NK-92 (cell line): ENCODE data around the gene GABRB1.
"Not testable (repeated sequence)": the region's sequence is repeated elsewhere in the genome, so short reads cannot be mapped to it uniquely, and the experiment has no call there.

Experiments
- DNase-seq: peaks from one replicate; lab custom pipeline; 2025; ENCODE audit not compliant: unreplicated experiment; lab: John Stamatoyannopoulos, UW

Gene GABRB1

DNA sequence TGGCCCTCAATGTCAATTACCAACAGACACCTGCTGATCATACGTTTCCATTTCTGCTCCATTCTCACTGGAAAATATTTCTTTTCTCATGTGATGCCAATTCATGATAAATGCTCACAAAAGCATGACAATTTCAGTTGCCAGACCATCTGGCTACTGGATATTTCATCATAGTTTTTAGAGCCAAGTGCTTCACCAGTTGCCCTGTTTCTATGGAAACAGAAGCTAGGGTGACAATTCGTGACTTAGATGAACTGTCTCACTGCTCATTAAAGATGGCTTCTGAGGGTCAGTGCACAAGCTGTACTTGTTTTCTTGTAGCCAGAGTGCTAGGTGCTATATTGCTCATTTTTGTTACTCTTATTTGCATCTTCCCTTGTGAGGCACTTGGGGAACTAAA is 247.3 kb downstream of the GABRB1 start:
- DNase-seq: no peak

DNA sequence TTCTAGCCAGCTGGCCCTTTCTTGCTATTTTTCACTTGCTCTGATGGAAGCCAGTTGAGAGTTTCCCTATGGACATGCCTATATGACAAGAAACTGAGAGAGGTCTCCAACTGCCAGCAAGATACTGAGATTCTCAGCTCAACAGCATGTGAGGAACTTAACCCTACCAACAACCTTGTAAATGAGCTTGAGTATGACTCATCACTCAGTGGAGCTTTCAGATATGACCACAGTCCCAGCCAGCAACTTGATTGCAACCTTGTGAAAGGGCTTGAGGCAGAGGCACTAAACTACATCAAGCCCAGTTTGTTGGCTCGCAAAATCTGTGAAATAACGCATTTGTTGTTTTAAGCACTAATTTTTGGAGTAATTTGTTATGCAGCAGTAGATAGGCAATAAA is 256.4 kb downstream of the GABRB1 start:
- no peak for DNase-seq

DNA sequence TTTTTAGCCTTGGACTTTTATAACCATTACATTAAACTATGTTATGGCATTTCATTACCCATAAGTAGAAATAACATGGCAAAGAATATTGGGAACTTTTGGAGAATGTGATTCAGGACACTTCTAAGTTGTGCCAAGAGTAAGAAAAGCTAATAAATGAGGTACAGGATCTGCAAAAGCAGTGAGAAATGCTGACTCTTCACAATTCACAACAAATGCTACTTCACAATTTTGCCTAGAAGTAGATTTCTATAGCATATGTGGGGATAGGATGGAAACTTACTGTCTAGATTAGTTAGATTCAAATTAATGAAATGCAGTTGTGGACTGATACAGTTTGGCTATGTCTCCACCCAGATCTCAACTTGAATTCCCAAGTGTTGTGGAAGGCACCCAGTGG is 258.4 kb downstream of the GABRB1 start:
- DNase-seq: no peak

DNA sequence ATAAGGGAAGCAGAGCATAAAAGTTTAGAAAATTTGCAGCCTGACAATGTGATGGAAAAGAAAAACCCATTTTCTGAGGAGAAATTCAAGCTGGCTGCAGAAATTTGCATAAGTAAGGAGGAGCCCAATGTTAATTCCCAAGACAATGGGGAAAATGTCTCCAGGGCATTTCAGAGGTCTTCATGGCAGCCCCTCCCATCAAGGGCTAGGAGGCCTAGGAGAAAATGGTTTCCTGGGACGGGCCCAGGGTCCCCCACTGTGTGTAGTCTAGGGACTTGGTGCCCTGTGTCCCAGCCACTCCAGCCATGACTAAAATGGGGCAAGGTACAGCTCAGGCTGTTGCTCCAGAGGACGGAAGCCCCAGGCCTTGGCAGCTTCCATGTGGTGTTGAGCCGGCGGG is 259.5 kb downstream of the GABRB1 start:
- not testable (repeated sequence) for DNase-seq

DNA sequence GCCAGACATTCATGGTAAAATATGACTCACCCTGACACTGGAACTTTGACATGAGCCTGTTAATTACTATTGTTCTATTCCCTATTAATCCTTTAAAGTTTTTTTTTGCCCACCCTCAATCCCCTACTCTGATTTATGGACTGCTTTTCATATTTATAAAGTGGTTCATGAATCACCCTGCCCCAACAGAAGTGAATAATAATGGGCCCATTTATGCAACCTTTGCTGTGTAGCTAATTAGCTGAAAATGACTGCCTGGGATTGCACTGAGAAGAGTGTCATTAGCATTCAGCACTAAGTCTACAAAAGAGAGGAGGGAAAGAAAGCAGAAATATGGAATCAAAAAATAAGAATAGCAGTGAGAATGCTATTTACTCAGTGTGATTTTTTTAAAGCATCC is 277.8 kb downstream of the GABRB1 start:
- DNase-seq: no peak

DNA sequence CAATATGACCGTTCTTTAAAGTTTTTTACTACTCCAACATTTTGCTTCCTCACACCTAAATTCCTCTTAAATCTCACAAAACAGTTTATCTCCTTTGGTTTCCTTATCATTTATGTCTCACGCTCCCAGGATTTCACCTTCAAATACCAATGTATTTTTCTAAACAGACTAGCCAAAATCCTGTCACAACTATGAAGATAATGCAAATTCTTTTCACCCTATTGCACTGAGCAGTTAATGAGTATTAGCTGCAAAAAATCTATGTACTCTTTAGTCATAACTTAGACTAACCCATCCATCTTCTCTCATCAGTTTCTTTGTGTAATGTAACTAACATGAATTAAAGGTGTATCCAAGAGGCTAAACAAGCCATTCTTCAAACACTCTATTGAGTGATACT is 280.8 kb downstream of the GABRB1 start:
- no peak for DNase-seq

DNA sequence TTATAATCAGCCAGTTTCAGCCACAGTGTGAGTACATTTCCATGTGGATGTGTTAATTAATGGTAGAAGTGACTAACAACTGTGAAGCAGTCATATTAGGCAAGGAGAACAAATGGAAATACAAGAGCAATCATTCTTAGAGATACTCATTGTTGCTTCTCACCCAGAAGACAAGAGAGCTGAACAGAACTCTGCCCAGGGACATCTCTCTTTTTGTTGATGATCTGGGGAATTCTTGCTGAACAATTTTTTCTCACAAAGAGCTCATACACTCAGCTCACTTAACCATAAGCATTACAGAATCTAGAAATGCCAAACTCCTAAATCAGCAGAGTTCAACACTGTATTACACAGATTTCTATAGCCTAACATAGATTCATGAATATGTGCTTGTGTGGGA is 282.0 kb downstream of the GABRB1 start:
- no peak for DNase-seq

DNA sequence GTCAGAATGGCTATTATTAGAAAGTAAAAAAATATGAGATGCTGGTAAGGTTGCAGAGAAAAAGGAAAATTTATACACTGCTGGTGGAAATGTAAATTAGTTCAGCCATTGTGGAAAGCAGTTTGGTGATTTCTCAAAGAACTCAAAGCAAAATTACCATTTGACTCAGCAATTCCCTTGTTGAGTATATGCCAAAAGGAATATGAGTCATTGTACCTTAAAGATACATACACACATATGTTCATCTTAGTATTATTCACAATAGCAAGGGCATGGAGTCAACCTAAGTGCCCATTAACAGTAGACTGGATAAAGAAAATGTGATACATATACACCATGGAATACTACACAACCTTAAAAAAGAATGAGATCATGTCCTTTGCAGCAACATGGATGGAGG is 284.0 kb downstream of the GABRB1 start:
- no peak for DNase-seq

DNA sequence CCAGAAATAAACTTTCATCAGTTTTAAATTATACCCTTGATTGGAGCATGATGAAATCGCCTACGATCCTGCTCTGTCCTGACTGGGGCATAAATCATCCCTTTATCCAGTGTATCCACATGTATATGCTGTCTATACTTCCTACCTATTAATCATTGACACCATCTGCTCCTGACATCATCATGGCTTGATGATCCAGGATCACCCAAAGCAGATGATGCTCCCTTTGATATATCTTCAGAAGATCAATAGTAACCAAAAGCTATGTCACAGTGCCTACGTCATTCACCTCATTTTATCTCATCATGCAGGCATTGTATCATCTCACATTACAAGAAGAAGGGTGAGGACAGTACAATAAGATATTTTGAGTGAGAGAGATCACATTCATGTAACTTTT is 294.7 kb downstream of the GABRB1 start:
- no peak for DNase-seq

DNA sequence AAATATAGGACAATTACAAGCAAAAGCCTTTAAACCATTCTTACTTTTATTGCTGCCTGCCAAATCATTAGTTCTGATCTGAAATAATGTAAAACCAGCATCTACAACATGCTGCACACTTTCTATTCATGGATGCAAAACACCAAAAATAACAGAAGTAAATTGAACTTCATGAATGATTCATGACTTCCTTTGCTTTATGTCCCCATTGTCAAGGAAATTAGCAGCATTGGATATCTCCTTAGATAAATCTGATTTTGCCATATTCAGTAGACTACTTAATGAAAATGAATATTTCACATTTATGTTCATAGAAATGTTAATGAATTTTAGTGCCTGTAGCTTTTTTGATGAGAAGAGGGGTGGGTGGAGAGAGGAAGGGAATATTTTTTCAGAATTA is 299.5 kb downstream of the GABRB1 start:
- no peak for DNase-seq

DNA sequence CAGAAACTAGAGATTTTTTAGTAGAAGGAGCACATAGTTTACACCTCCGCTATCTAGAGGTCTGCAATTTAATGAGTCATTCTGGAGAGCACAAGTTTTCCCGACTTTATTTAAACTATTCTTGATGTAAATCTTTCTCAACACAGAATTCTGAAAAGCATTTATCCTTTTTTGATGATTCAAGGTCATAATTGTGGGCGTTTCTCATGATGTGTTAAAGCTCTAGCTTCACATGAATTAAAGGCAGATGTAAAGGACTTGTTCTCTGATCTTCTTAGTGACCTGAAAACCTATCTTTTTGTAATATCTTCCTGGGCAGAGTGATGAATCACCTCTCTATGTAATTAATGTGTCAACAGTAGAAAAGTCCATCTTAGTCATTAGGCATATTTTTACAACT is 303.3 kb downstream of the GABRB1 start:
- no peak for DNase-seq

DNA sequence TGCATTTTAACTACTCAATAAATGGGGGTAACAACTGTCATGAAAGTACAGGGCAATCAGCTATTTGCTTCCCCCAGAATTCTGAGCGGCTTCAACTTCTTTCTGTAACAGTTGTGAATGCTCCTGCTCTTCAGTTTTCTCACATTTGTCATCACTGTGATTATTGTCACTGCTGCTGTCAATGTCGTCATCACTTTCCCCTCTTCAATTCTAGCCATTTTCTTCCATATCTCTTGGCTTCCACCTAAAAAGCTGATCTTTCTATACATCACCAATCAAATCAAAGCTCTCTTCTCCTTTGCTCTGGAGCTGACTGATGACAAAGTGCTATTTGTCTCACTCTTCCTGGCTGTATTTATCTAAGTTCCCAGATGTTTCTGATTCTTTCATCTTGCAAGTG is 306.5 kb downstream of the GABRB1 start:
- DNase-seq: no peak

DNA sequence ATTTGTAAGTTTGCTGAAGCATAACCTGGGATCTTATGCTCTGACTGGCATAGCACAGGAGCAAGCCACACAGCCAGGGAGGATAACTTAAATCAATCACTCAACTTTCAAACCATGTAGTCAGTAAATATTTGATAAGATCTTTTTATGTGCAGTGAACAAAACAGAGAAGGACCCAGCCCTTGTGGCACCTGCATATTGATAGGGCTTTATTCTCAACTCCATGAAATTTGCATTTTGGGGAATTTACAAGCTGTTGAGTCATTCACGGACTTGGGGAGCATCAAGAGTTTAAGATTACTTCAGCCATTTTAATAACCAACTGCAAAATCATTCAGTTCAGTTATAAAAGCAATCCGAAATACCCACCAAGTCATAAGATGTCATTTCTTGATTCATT is 309.5 kb downstream of the GABRB1 start:
- DNase-seq: no peak

DNA sequence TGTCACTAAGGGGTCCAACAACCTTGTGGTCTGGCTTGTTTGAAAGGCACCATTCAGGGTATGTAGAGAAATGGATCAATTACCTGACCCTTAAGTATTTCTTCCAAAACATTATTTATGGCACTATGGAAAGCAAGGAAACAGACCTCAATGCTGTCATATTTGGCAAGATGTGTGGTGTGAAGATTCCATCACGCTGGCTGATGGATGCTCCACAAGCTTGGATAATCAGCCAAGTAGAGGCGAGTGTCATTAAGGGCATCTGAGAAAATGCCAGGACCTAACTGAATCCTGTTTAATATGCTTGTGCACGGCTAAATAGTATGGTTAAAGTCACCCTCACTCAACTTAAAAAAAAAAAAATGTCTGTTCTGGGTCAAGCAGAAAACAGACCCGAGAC is 311.4 kb downstream of the GABRB1 start:
- no peak for DNase-seq

DNA sequence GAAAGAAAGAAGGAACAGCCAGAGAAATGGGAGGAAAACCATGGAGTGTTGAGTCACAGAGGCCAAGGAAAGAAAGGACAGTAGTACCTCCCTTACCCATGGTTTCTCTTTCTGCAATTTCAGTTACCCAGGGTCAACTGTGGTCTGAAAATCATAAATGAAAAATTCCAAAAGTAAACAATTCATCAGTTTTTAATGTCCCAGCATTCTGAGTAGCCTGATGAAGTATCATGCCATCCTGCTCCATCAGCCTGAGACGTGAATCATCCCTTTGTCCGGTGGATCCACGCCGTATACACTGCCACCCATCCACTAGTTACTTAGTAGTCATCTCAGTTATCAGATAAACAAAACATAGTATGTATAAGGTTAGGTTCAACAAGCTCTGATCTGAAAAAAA is 318.0 kb downstream of the GABRB1 start:
- no peak for DNase-seq

DNA sequence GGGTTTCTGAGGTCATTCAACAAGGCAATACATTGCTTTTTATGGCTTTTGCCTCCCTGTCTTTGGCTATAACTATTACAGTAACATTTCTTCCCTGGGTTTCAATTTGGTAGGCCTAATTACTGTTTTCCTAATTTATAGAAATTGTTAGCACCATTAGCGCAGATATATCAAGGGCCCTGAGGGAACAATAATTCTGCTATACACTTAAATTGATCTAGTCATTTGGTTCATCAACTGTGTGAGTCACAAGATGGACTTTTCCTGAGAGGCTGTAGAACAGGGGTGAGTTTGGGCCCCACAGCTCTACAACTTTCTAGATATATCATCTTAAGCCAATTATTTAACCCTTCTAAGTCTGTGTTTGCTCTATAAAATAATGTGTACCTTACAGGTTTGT is 324.2 kb downstream of the GABRB1 start:
- no peak for DNase-seq

DNA sequence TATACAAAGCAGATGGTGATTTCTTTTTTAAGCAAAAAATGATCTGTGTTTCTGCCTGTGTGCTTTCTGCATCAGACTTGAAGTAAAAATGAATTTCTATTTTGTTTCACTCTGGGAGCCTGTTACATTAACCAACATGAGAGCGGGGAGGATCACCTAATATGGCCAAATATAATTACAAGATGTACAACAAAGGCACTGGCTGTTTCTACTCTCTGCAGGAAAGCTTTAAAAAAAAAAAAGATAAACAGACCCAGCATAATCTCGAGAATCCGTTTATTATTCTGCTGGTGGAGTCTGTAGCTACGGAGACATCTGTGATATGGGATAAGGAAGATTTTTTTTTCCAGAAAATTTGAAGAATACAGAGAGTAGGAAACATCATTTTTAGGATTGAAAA is 328.5 kb downstream of the GABRB1 start:
- DNase-seq: no peak

DNA sequence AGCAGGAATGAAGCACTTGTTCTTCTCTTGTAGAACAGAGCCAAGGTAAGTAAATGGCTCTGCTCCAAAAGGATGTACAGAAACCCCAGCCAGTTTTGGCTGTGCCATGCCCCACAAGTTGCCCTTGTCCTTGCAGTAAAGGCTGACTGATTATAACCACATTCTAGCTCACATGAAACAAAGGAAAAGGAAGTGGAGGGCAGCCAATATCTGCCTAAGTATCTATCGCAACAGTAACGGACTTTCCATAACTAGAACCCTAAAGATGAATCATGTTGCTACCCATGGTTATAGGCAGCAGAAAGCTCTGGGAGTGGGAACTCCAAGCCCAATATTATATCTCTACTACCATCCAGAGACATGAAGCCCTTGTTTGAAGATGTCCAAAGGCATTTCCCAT is 336.4 kb downstream of the GABRB1 start:
- DNase-seq: no peak

DNA sequence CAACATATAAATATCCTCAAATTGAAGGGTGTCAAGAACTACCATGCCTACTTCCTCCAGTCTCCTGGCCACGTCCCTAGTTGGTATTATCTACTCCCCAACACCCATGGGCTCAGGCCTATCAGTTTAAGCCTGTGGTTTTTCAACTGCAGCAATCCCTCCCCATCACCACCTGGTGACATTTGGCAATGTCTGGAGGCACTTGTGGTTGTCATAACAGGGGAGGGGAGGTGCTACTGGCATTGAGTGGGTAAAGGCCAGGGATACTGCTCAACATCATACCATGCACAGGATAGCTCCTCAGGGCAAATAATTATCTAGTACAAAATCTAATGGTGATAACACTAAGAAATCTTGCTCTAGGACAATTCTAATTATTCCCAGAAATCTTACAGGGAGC is 336.8 kb downstream of the GABRB1 start:
- no peak for DNase-seq

DNA sequence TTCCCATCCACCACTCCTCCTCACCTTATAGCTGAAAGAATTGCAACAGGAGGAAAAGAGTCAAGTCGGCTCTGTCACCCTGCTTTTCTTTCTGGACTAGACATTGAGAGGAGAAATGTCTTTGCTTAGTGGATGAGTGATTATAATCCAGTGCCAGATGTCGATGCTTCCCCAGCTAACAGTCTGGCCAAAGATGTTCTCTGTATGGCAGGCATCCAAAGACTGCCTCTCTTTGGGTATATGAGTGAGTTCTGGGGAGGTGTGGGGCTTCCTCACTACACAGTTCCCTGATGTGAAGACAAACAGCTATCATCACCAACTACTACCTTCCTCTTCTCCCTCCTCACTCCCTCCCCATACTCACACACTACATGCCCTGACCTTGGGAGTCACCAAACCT is 341.2 kb downstream of the GABRB1 start:
- DNase-seq: no peak

DNA sequence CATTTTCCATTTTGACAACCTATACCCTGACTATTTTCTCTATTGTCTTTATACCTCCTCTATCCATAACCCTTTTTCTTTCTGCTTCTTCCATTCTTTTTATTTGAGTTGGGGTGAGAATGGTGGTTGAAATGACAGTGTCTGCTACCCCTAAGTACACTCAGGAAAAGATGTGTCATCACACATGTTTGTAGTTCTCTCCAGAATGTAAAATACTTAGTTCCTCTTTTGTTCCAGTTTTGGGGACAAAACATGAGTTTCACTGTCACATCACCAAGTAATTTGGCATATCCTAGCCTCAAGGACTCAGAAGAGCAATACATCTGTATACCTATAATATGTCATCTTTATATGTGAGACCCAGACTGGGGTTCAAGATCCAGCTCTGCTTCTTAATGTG is 341.8 kb downstream of the GABRB1 start:
- no peak for DNase-seq

DNA sequence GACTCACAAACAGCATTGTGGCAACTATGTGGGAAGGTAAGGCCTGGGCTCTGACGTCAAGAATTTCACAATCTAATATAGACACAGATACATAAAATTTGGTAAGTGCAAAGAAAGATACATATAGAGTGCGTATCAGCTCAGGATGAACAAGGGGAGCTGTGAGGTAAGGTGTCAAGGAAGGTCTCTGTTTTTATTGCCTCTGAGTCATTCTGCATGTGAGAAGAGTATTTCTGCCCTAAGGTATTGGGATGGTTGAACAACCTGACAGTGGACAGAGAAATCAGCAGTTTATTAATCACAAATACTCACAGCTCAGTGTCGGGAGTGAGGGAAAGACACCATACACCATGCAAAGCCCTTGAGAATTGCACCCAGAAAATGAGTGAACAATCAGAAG is 342.3 kb downstream of the GABRB1 start:
- no peak for DNase-seq

DNA sequence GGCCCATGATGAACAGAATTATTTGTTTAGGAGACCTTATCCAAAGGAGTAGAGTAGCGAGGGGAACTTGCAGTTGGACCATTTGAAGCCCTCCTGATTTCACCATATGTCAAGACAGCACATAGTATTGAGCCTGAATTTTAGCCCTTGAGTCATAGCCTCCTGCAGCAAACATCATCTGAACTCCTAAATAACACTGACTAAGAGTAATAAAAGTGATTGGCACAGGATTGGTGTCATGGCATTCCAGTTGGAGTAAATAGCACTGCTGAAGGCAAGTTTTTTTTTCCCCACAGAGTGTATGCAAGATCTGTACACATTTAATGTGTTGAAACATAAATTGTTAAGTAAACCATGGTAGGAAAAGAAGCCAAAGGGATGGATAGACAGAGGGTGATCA is 343.1 kb downstream of the GABRB1 start:
- DNase-seq: no peak

DNA sequence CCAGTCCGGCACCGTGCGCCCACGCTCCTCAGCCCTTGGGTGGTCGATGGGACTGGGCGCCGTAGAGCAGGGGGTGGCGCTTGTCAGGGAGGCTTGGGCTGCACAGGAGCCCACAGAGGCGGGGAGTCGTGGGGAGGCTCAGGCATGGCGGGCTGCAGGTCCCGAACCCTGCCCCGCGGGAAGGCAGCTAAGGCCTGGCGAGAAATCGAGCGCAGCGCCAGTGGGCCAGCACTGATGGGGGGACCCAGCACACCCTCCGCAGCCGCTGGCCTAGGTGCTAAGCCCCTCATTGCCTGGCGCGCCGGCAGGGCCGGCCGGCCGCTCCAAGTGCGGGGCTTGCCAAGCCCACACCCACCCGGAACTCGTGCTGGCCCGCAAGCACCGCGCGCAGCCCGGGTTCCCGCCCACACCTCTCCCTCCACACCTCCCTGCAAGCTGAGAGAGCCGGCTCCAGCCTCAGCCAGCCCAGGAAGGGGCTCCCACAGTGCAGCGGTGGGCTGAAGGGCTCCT is 346.7 kb downstream of the GABRB1 start:
- not testable (repeated sequence) for DNase-seq
